MM.1S (cell line): ENCODE data around the gene ITGB3.

Source experiments
- CTCF ChIP-seq: fragments of 300-600 bp; sonication (generic); IDR thresholded peaks from 2 replicates; pipeline ENCODE4 v1.5.1; 2016; ENCODE audit warnings: antibody characterized with exemption, low read length, mixed read lengths
- EZH2 ChIP-seq: fragments of 300-600 bp; sonication (generic); optimal IDR thresholded peaks from 2 replicates; pipeline ENCODE3; 2017; ENCODE audit warnings: low read depth, mild to moderate bottlenecking, antibody characterized with exemption, low read length, mixed read lengths
- EZH2phosphoT487 ChIP-seq: fragments of 300-600 bp; sonication (generic); IDR thresholded peaks from 2 replicates; pipeline ENCODE4 v1.6.1; 2018; ENCODE audit warnings: antibody characterized with exemption, low read length

- no peak for TF ChIP-seq CTCF
- TF ChIP-seq EZH2: no peak
- TF ChIP-seq EZH2phosphoT487: no peak
Measured at GRCh38 chr17:47224966-47225365, 28.7 kb upstream of the ITGB3 start.
